ENCODE results near the gene ATXN2L. TPM values are rescaled to one million over a fixed set of nuclear protein-coding genes. Genes with fewer than 3 reads are reported as not detected.

Gene ATXN2L
- total and polyA plus RNA-seq, 2 of the 4 experiments (the other 2 are of a cell fraction) = 12.9 to 58.8 TPM

DNA sequence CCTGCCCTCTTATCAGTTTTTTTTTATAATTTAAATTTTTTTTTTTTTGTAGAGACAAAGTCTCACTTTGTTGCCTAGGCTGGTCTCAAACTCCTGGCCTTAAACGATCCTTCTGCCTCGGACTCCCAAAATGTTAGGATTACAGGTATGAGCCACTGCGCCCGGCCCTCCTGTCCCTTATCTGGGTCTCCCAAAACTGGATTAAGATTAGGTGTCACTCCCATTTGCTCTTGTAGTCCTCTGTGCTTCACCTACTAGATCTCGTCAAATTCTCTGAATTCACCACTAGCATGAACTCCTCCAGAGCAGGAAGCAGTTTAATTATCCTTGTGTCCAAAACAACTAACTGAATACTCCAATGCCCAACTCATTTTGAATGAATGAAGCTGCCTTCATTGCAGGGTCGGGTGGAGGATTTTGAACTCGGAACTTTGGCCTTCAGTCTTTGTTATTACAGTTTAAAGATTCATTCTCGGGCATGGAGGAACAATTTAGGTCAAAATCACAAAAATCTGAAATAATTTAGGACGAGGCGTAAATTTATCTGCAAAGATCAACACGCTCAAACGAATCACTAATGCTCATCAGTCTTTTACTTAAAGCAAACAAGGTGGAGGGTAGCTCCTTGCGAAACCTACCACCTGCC is 802 bp upstream of the ATXN2L start:
- Histone ChIP-seq H3K4ac (ENCODE audit: low read depth, low read length) (peak overlapping the region; percentile 92), H3K4me2 (ENCODE audit: low read depth, low read length) (peak overlapping the region; percentile 86), H3K4me3 (ENCODE audit: insufficient read depth, low read depth, low read length) (peak overlapping the region; percentile 69), H3K56ac (ENCODE audit: extremely low read depth, insufficient read depth, low read length) (peak overlapping the region; percentile 96), H3K9me3 (ENCODE audit: control insufficient read depth, insufficient read depth, low read length) (no peaks in the 10 kb centered on the region), H3K79me1 (ENCODE audit: low read depth in 1 of 2, low read length in 2 of 2) (peaks cover 21 to 49% of the 10 kb centered on the region in 2 experiments), H3K4me1 (ENCODE audit: control insufficient read depth, insufficient read depth, low read length) (peaks cover 4% of the 10 kb centered on the region; the same call in 1 of the 2 replicates), H2AK5ac (ENCODE audit: low read depth, low read length) (peak overlapping the region; percentile 77), H3K14ac (replicated peaks; ENCODE audit: low read depth, low read length) (peak overlapping the region; percentile 99), H2BK15ac (ENCODE audit: low read depth, low read length) (no peak overlapping the region), H3K36me3 (ENCODE audit: control insufficient read depth, insufficient read depth, low read length) (peaks cover 12% of the 10 kb centered on the region), H4K8ac (ENCODE audit: low read depth in 2 of 2, low read length in 2 of 2) (peak overlapping the region; percentile 81 to 99), H4K5ac (ENCODE audit: low read depth, low read length) (peak overlapping the region; percentile 93), H4K20me1 (ENCODE audit: insufficient read depth, low read length) (peaks cover 31% of the 10 kb centered on the region), H2BK120ac (ENCODE audit: low read depth, low read length) (0 out of 2 replicates have a peak overlapping the region, but pooled peaks have one; percentile 33), H2BK20ac (ENCODE audit: low read depth, low read length) (0 out of 2 replicates have a peak overlapping the region, but pooled peaks have one; percentile 25), H2AK9ac (replicated peaks; ENCODE audit: low read depth, low read length, poor library complexity) (peak overlapping the region; percentile 57), H3K27ac (ENCODE audit: insufficient read depth, low read length) (peak overlapping the region; percentile 83), H4K91ac (ENCODE audit: insufficient read depth, low read depth, low read length) (peak overlapping the region; percentile 89), H3K23ac (ENCODE audit: low read depth, low read length) (peak overlapping the region; percentile 94), H3K9ac (ENCODE audit: low read depth, low read length) (peak overlapping the region; percentile 97), H3K27me3 (ENCODE audit: control insufficient read depth, insufficient read depth, low read length) (no peaks in the 10 kb centered on the region), H2AFZ (replicated peaks; ENCODE audit: low read length, poor library complexity) (peak overlapping the region; percentile 96), H2BK5ac (ENCODE audit: low read depth, low read length, poor library complexity, severe bottlenecking) (peak overlapping the region; percentile 92), H3K9me1 (ENCODE audit: insufficient read depth, low read length) (peaks cover 10% of the 10 kb centered on the region), H3K18ac (ENCODE audit: low read depth, low read length) (peak overlapping the region; percentile 78; the same call in 1 of the 2 replicates)
- TSS peak; percentile 50 for BruUV-seq (replicated peaks)
- TF ChIP-seq MAFK (IDR thresholded peaks at IDR 0.05; ENCODE audit: low read depth, low read length) (no peak), RAD21 (IDR thresholded peaks at IDR 0.05; ENCODE audit: low read length) (no peak), POLR2A (IDR thresholded peaks at IDR 0.05; ENCODE audit: low read depth, low read length) (no peak), SMC3 (IDR thresholded peaks at IDR 0.05; ENCODE audit: low read depth, low read length) (no peak), NFE2L2 (IDR thresholded peaks at IDR 0.05; ENCODE audit: low read depth, low read length) (no peak), CEBPB (IDR thresholded peaks at IDR 0.05; ENCODE audit: low read depth, low read length) (no peak), FOS (IDR thresholded peaks at IDR 0.05; ENCODE audit: low read depth, low read length) (no peak), CHD1 (IDR thresholded peaks at IDR 0.05; ENCODE audit: low read depth, low read length) (no peak), MAZ (IDR thresholded peaks at IDR 0.05; ENCODE audit: borderline replicate concordance, low read depth, low read length) (no peak), BHLHE40 (IDR thresholded peaks at IDR 0.05; ENCODE audit: low read depth, low read length) (no peak)
- TF ChIP-seq, protein P1, sequence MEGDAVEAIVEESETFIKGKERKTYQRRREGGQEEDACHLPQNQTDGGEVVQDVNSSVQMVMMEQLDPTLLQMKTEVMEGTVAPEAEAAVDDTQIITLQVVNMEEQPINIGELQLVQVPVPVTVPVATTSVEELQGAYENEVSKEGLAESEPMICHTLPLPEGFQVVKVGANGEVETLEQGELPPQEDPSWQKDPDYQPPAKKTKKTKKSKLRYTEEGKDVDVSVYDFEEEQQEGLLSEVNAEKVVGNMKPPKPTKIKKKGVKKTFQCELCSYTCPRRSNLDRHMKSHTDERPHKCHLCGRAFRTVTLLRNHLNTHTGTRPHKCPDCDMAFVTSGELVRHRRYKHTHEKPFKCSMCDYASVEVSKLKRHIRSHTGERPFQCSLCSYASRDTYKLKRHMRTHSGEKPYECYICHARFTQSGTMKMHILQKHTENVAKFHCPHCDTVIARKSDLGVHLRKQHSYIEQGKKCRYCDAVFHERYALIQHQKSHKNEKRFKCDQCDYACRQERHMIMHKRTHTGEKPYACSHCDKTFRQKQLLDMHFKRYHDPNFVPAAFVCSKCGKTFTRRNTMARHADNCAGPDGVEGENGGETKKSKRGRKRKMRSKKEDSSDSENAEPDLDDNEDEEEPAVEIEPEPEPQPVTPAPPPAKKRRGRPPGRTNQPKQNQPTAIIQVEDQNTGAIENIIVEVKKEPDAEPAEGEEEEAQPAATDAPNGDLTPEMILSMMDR (conservative IDR thresholded peaks at IDR 0.05; ENCODE audit: low read depth, low read length) = no peak
- WGBS, 2 experiments (ENCODE audit: extremely low coverage in 2 of 2, insufficient read length in 1 of 2) = 64% methylated on average over 4 of the region's 13 CpGs; no CpG with 5 or more reads in 1 of the 2 experiments
- dilution Hi-C loops (cut with HindIII; ENCODE audit: low sequenced_read_pairs, unreplicated experiment) (no loop called here), intact Hi-C loops (cut with micrococcal nuclease) (loop anchor here (5.0 kb wide), 2 partner anchors 40 to 125 kb away; partner anchors contain the start of gene SH2B1), in situ Hi-C loops (cut with MboI; ENCODE audit: low sequenced_read_pairs) (loop anchor here (5.0 kb wide), 1 partner anchor 120 kb away; no protein-coding TSS in a partner anchor)
- ChIA-PET CTCF (interaction anchor here (0.6 kb wide), 1 partner anchor 64 kb away, joined by 3 read pairs; no protein-coding TSS in a partner anchor), POLR2A (ENCODE audit: unreplicated experiment) (interaction anchor here (0.6 kb wide), 1 partner anchor 25 kb away, joined by 15 read pairs; no protein-coding TSS in a partner anchor)
- ATAC-seq (ENCODE audit: low read depth) (no peak), DNase-seq (no peak)

Measured in IMR-90 (cell line).